Right hindlimb (tissue), 1 donor: ENCODE results near the gene NBDY.

Source experiments
- DNase-seq: peaks from one replicate; pipeline ENCODE4 v3.0.0-alpha.2; 2018

NBDY gene

GRCh38 chrX:56786889-56787733, 58.1 kb downstream of the NBDY start:
- no peak for DNase-seq

- DNase-seq, result no peak
Measured at GRCh38 chrX:56787734-56788152, 58.7 kb downstream of the NBDY start.

- no peak for DNase-seq
Measured at GRCh38 chrX:56788229-56788628, 59.2 kb downstream of the NBDY start.

- DNase-seq, result no peak
Measured at GRCh38 chrX:56788717-56789122, 59.7 kb downstream of the NBDY start.

GRCh38 chrX:56789518-56790070, 60.6 kb downstream of the NBDY start:
- no peak for DNase-seq

GRCh38 chrX:56790778-56791177, 61.7 kb downstream of the NBDY start:
- DNase-seq, result no peak

GRCh38 chrX:56791456-56791855, 62.4 kb downstream of the NBDY start:
- DNase-seq, result no peak

GRCh38 chrX:56792270-56793111, 63.4 kb downstream of the NBDY start:
- DNase-seq, result no peak

- DNase-seq, result no peak
Measured at GRCh38 chrX:56793112-56793430, 64.0 kb downstream of the NBDY start.

GRCh38 chrX:56793521-56794320, 64.7 kb downstream of the NBDY start:
- no peak for DNase-seq

GRCh38 chrX:56794404-56795230, 65.6 kb downstream of the NBDY start:
- DNase-seq, result no peak

GRCh38 chrX:56795309-56795868, 66.3 kb downstream of the NBDY start:
- DNase-seq, result no peak

GRCh38 chrX:56796641-56797395, 67.8 kb downstream of the NBDY start:
- no peak for DNase-seq

- DNase-seq, result no peak
Measured at GRCh38 chrX:56797574-56798338, 68.7 kb downstream of the NBDY start.

GRCh38 chrX:56798339-56798711, 69.3 kb downstream of the NBDY start:
- no peak for DNase-seq

GRCh38 chrX:56798866-56799758, 70.1 kb downstream of the NBDY start:
- no peak for DNase-seq

GRCh38 chrX:56800307-56800706, 71.3 kb downstream of the NBDY start:
- no peak for DNase-seq

- no peak for DNase-seq
Measured at GRCh38 chrX:56800801-56801200, 71.8 kb downstream of the NBDY start.

GRCh38 chrX:56802428-56802827, 73.4 kb downstream of the NBDY start:
- DNase-seq, result no peak
